Fibroblast of villous mesenchyme (primary cell): Measurements from ENCODE around the gene NTM. TPM values are rescaled to one million over a fixed set of nuclear protein-coding genes. Genes with fewer than 3 reads are reported as not detected.

Experiments
- DNase-seq: peaks from one replicate; pipeline ENCODE4 v3.0.0-alpha.2; 2010; ENCODE audit warnings: low read depth
- H3K4me3 ChIP-seq: 2 replicates; pipeline ENCODE4 v1.5.1; 2011; ENCODE audit warnings: low read depth, mild to moderate bottlenecking, low read length
- total RNA-seq: library from RNA; depleted of rRNA; stranded (reverse); fragments of >200 nt; gene quantifications from 2 replicates; pipeline ENCODE4 v1.2.3, GENCODE V29; 2012
- TF ChIP-seq, protein P1 (sequence below): IDR thresholded peaks from 2 replicates; pipeline ENCODE4 v1.5.1; 2012; ENCODE audit warnings: low read depth, mild to moderate bottlenecking, low read length; ENCODE audit not compliant: insufficient read depth

NTM gene
- total RNA-seq, result 7.3 and 24.2 TPM in 2 replicates

DNA sequence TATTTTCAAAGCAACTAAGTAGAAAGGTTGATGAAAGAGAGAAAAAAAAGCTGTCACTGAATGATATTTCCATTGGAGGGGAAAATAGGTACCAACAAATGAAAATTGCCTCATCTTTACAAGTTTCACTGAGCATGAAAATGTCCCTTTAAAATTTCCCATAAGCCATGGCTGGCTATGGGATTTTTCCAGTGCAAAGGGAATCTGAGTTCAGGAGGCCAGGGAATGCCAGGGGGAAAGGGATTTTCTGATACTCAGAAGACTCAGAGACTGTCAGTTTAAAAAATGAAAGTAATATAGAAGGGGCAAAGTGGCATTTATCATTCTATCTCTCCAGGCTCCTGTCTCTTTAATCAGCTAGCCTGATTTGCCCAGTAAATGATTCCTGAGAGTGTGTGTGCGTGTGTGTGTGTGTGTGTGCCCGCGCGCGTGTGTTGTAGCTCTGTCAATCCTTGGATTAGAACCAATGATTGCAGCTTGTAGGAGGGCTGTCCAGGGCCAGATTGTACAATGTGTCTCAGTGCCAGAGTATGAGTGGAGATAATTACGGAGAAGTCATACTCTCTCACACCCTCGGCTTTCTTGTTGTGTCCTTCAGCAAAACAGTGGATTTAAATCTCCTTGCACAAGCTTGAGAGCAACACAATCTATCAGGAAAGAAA, at the start of gene NTM:
Gene NTM (plus strand): TSS at position 526 of the 662 bp plus-strand sequence.
- TF ChIP-seq, protein P1, sequence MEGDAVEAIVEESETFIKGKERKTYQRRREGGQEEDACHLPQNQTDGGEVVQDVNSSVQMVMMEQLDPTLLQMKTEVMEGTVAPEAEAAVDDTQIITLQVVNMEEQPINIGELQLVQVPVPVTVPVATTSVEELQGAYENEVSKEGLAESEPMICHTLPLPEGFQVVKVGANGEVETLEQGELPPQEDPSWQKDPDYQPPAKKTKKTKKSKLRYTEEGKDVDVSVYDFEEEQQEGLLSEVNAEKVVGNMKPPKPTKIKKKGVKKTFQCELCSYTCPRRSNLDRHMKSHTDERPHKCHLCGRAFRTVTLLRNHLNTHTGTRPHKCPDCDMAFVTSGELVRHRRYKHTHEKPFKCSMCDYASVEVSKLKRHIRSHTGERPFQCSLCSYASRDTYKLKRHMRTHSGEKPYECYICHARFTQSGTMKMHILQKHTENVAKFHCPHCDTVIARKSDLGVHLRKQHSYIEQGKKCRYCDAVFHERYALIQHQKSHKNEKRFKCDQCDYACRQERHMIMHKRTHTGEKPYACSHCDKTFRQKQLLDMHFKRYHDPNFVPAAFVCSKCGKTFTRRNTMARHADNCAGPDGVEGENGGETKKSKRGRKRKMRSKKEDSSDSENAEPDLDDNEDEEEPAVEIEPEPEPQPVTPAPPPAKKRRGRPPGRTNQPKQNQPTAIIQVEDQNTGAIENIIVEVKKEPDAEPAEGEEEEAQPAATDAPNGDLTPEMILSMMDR, result no peak
- DNase-seq, result peak; percentile 0
- H3K4me3 ChIP-seq, result no peak within 1 kb of the TSS

DNA sequence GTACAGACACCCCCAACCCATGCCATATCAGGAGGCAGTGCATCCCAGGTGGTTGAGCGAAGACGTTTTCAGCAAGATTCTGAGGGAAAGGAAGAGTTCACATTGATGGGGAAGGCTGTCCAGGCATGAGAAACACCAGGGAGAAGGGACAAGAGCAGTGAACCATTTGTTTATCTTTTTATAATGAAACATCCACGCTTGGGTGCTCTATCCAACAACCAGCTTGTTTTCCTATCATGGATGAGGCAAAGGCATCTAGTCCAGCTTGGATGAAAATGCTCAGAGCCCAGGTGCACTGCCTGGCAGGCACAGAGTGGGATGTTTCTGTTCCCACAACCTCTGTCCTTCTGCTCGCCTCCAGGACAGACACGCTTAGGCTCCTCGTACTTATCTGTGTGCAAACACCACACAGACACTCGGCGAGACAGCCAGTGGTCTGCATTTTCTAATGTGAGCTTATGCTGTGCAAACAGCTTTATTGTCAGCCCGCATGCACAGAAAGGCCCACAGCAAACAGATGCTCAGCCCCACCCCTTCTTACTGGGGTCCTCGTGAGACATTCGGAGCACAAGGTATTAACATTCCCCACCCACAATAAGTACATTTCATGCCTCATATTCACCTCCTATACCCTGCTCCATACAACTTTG, 45.4 kb upstream of the NTM start:
- TF ChIP-seq, protein P1, result no peak
- H3K4me3 ChIP-seq, result no peak overlapping the region
- DNase-seq, result no peak

DNA sequence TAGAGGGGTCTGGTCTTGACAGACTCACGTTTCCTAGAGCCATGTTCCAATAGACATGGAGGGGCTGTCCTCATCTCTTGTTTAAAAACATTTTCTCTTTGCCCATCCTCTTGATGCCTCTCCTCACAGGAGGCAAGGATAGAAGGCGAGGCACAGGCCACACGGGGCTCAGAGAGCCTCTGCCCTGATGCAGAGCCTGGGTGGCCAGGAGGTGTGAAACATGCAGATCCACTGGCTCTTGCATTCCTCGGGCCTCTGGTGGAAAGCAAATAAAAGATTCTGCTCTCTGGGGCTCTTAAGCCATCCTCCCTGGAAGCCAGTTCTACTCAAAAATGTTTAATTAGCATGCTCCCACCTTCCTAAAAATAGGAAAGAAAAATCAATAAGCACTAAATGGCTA, 43.6 kb upstream of the NTM start:
- no peak for DNase-seq

DNA sequence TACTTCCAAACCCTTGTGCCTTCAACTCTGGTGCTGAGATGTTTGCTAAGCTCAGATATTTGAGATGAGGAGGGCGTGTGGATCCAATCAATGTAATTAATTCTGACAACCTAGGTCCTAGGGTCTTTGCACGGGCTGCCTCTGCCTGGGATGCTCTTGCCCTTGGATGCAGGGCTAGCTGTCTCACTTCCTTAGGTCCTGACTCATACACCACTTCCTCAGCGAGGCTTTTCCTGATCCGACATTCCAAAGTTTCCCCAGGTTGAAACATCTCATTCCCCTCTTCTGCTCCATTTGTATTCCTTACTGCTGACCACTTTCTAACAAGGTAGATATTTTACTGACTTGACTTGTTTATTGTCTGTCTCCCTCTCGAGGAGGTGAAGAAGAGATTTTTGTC, 43.0 kb upstream of the NTM start:
- H3K4me3 ChIP-seq, result no peak overlapping the region
- TF ChIP-seq, protein P1, result no peak
- DNase-seq, result no peak

More for the DNA sequence above, 43.6 kb upstream of the NTM start:
- no peak overlapping the region for H3K4me3 ChIP-seq
- TF ChIP-seq, protein P1, result no peak

DNA sequence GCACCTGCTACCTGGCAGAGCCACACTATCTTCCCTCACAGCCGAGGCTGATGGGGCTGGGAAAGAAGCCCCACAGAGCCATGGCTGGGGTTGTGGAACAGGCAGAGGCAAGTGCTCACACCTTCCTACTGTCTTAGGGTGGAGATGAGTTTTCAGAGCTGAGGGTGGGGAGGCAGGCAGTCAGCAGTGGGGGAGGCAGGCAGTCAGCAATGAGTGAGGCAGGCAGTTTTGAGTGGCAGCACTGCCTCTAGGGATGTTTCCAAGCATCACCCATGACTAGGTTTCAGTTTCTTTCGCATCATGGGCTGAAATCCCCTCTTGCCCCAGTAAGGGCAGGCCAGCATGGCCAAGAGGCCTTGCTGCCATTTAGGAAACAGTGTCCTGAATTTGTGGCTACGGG, 41.6 kb upstream of the NTM start:
- no peak overlapping the region for H3K4me3 ChIP-seq
- DNase-seq, result no peak
- TF ChIP-seq, protein P1, result no peak

DNA sequence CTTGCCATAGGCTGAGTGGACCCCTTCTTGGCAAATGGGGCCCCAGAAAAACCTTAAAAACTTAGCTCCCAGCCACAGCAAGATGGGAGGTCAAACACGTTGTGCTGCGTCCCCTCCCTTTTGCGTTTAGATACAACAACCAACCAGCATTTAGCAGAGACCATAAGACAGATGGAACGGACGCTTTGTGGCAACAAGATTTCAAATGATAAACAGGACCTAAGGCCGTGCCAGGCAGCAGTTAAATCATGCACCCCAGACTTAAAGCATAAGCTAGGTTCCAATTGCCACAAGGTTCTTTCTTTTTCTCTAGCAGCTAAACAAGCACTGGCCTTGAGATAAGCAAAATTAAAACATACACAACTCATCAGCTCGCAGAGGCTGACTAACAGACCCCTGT, 39.4 kb upstream of the NTM start:
- TF ChIP-seq, protein P1, result no peak
- DNase-seq, result no peak
- no peak overlapping the region for H3K4me3 ChIP-seq

DNA sequence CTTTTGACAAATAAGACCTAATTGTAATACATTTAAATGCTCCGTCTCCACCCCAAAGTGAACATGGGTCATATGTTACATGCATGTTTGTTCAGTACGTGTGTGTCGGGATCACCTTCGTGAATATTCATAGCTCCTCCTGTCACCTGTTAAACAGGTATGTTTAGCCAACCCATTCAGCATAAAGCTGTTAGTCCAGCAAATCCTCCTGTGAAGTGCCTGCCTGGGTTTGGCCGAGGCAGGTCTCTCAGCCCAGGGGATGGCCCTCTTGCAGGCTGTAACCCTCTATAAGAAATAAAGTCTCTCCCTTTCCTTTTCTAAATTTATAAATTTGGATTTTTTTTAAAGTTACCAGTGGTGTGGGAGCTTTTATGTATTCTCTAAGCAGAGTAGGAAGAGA, 38.9 kb upstream of the NTM start:
- H3K4me3 ChIP-seq, result no peak overlapping the region
- no peak for DNase-seq
- TF ChIP-seq, protein P1, result no peak
